HCT116 (cell line): ENCODE measurements around the gene GASK1A.

Source experiments
- CBX3 ChIP-seq: IDR thresholded peaks from 2 replicates; pipeline ENCODE4 v1.6.1; 2012; ENCODE audit warnings: low read depth
- CEBPB ChIP-seq: IDR thresholded peaks from 2 replicates; pipeline ENCODE4 v1.6.1; 2012; ENCODE audit warnings: low read depth
- POLR2A ChIP-seq: IDR thresholded peaks from 2 replicates; pipeline ENCODE4 v1.7.0; 2011; ENCODE audit warnings: borderline replicate concordance; ENCODE audit not compliant: insufficient read depth, insufficient read length; ENCODE audit errors: extremely low read depth
- POLR2AphosphoS5 ChIP-seq: IDR thresholded peaks from 2 replicates; pipeline ENCODE4 v1.6.1; 2011; ENCODE audit warnings: mild to moderate bottlenecking, low read depth, low read length, moderate library complexity
- SIN3A ChIP-seq: IDR thresholded peaks from 2 replicates; pipeline ENCODE4 v1.6.1; 2012; ENCODE audit warnings: low read depth
- TCF7L2 ChIP-seq: IDR thresholded peaks from 2 replicates; pipeline ENCODE4 v1.7.0; 2011; ENCODE audit warnings: borderline replicate concordance, inconsistent platforms; ENCODE audit not compliant: insufficient read depth, insufficient read length; ENCODE audit errors: extremely low read depth
- ZNF274 ChIP-seq: fragments of 200-500 bp; sonication (Bioruptor generic); IDR thresholded peaks from 2 replicates; pipeline ENCODE4 v1.6.1; 2014; ENCODE audit warnings: mild to moderate bottlenecking, low read depth, low read length, inconsistent platforms
- TF ChIP-seq, protein P1 (sequence below), 3 experiments: fragments of 200-600 bp in 1 of 3; sonication (generic) in 1 of 3; IDR thresholded peaks in 2 of 3; conservative IDR thresholded peaks in 1 of 3; 2 replicates each; pipeline ENCODE4 v1.5.1; 2012 to 2017; ENCODE audit warnings: low read depth in 2 of 3, low read length in 2 of 3, antibody characterized with exemption in 1 of 3, borderline replicate concordance in 1 of 3, control low read depth in 1 of 3, mild to moderate bottlenecking in 1 of 3, mixed read lengths in 1 of 3, mixed run types in 1 of 3, moderate library complexity in 1 of 3; ENCODE audit not compliant: insufficient read depth in 1 of 3
- TF ChIP-seq, protein P2 (sequence below): IDR thresholded peaks from 2 replicates; pipeline ENCODE4 v1.6.1; 2012

DNA sequence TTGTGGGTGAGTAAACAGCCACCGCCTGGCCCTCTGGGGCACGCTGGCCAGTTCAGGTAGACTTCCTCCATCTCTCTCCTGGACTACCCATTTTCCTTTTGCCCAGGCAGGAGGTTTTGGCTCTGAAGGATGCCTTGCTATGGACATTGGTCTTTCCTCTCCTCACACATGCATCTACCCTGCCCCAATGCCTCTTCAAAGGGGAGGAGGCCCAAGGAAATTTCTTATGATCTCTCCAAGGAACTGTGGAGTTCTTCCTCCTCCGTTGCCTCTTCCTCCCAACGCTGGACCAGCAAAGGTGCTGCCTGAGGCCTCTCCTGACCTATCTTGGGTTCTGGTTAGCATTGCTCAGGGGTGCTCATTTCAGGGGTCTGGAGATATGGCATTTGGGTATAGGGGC is 93.2 kb downstream of the GASK1A start:
- TF ChIP-seq POLR2AphosphoS5 (no peak), CEBPB (no peak), POLR2A (no peak), CBX3 (no peak), TCF7L2 (no peak), ZNF274 (no peak), SIN3A (no peak)
- TF ChIP-seq, protein P1, sequence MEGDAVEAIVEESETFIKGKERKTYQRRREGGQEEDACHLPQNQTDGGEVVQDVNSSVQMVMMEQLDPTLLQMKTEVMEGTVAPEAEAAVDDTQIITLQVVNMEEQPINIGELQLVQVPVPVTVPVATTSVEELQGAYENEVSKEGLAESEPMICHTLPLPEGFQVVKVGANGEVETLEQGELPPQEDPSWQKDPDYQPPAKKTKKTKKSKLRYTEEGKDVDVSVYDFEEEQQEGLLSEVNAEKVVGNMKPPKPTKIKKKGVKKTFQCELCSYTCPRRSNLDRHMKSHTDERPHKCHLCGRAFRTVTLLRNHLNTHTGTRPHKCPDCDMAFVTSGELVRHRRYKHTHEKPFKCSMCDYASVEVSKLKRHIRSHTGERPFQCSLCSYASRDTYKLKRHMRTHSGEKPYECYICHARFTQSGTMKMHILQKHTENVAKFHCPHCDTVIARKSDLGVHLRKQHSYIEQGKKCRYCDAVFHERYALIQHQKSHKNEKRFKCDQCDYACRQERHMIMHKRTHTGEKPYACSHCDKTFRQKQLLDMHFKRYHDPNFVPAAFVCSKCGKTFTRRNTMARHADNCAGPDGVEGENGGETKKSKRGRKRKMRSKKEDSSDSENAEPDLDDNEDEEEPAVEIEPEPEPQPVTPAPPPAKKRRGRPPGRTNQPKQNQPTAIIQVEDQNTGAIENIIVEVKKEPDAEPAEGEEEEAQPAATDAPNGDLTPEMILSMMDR (IDR thresholded peaks at IDR 0.05 in 2 of 3, conservative IDR thresholded peaks at IDR 0.05 in 1 of 3; ENCODE audit: borderline replicate concordance in 1 of 3, insufficient read depth in 1 of 3, low read depth in 2 of 3, low read length in 2 of 3): no peak
- TF ChIP-seq, protein P2, sequence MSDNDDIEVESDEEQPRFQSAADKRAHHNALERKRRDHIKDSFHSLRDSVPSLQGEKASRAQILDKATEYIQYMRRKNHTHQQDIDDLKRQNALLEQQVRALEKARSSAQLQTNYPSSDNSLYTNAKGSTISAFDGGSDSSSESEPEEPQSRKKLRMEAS: no peak
